ENCODE data around the gene MSANTD2. TPM values are rescaled to one million over a fixed set of nuclear protein-coding genes. Genes with fewer than 3 reads are reported as not detected.
"Not testable (repeated sequence)": the region's sequence is repeated elsewhere in the genome, so short reads cannot be mapped to it uniquely, and the experiment has no call there.

The MSANTD2 gene
- total RNA-seq, 1 donor from 2014 or later, result 21.0 TPM

GRCh38 chr11:124778281-124778680, 21.9 kb downstream of the MSANTD2 start:
- CTCF ChIA-PET, result interaction anchor here (0.7 to 1.3 kb wide), 3 partner anchors 15 to 20 kb away, joined by 3 to 4 read pairs (median 3); no protein-coding TSS in a partner anchor
- TF ChIP-seq, protein P1, sequence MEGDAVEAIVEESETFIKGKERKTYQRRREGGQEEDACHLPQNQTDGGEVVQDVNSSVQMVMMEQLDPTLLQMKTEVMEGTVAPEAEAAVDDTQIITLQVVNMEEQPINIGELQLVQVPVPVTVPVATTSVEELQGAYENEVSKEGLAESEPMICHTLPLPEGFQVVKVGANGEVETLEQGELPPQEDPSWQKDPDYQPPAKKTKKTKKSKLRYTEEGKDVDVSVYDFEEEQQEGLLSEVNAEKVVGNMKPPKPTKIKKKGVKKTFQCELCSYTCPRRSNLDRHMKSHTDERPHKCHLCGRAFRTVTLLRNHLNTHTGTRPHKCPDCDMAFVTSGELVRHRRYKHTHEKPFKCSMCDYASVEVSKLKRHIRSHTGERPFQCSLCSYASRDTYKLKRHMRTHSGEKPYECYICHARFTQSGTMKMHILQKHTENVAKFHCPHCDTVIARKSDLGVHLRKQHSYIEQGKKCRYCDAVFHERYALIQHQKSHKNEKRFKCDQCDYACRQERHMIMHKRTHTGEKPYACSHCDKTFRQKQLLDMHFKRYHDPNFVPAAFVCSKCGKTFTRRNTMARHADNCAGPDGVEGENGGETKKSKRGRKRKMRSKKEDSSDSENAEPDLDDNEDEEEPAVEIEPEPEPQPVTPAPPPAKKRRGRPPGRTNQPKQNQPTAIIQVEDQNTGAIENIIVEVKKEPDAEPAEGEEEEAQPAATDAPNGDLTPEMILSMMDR (IDR thresholded peaks at IDR 0.05), result no peak
- intact Hi-C loops (cut with micrococcal nuclease), result no loop called here
- Mint-ChIP-seq H3K4me3 (no peak overlapping the region), H3K27me3 (no peaks in the 10 kb centered on the region), H3K9me3 (no peaks in the 10 kb centered on the region), H3K27ac (no peak overlapping the region), H3K4me1 (peaks cover 14% of the 10 kb centered on the region), H3K36me3 (ENCODE audit: low read depth) (peaks cover 21% of the 10 kb centered on the region)
- POLR2A ChIA-PET, result no interaction called here
- ATAC-seq (ENCODE audit: low read depth), result no peak
- no peak for DNase-seq

GRCh38 chr11:124776865-124777645, 23.2 kb downstream of the MSANTD2 start:
- intact Hi-C loops (cut with micrococcal nuclease), result no loop called here
- POLR2A ChIA-PET, result no interaction called here

GRCh38 chr11:124770959-124771358, 29.2 kb downstream of the MSANTD2 start:
- peaks cover 55% of the 10 kb centered on the region for H3K36me3 Mint-ChIP-seq (ENCODE audit: low read depth)
- not testable (repeated sequence) for DNase-seq

More at GRCh38 chr11:124776865-124777645, 23.2 kb downstream of the MSANTD2 start:
- no peaks in the 10 kb centered on the region for H3K27me3 Mint-ChIP-seq
- no peak overlapping the region for H3K4me3 Mint-ChIP-seq
- H3K9me3 Mint-ChIP-seq, result no peaks in the 10 kb centered on the region
- DNase-seq (no peak), ATAC-seq (ENCODE audit: low read depth) (no peak)
- peaks cover 14% of the 10 kb centered on the region for H3K4me1 Mint-ChIP-seq
- H3K27ac Mint-ChIP-seq, result no peak overlapping the region
- peaks cover 28% of the 10 kb centered on the region for H3K36me3 Mint-ChIP-seq (ENCODE audit: low read depth)
- CTCF ChIA-PET, result no interaction called here
- TF ChIP-seq, protein P1 (IDR thresholded peaks at IDR 0.05), result no peak

DNA sequence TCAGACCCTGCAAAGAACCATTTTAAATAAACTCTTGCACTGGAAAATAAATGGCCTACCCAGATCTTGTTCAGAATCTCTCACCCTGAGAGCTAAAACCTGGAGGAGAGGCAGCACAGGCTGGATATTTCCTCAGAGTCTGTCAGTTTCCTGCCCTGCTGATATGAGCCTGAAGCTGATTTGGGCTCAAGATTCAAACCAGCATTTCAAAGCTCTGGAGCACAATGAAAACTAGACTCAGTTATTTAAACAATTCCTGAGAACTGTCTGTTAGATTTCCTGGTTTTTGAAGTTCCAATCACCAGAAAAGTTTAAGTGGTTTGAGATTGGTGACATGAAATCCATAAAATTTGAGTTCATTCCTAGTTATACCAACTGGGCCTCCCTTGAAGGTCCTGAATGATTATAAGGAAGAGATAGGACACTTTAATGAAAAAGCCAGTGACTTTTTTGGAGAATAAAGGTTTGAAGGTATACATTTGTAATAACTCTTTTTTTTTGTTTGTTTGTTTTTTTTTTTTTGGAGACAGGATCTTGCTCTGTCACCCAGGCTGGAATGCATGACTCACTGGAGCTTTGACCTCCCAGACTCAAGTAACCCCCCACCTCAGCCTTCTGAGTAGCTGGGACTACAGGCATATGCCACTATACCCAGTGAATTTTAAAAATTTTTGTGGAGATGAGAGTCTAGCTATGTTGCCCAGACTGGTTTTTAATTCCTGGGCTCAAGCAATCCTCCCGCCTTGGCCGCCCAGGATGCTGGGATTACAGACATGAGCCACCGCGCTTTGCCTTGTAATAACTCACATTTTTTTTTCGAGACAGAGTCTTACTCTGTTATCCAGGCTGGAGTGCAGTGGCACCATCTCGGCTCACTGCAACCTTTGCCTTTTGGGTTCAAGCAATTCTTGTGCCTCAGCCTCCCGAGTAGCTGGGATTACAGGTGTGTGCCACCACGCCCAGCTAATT, 30.1 kb downstream of the MSANTD2 start:
- DNase-seq (no peak), ATAC-seq (ENCODE audit: low read depth) (no peak)
- TF ChIP-seq, protein P1 (IDR thresholded peaks at IDR 0.05), result no peak
- Mint-ChIP-seq H3K27ac (no peak overlapping the region), H3K36me3 (ENCODE audit: low read depth) (peaks cover 56% of the 10 kb centered on the region), H3K4me1 (peaks cover under 1% of the 10 kb centered on the region), H3K27me3 (no peaks in the 10 kb centered on the region), H3K4me3 (no peak overlapping the region), H3K9me3 (no peaks in the 10 kb centered on the region)
- intact Hi-C loops (cut with micrococcal nuclease), result loop anchor here (2.0 to 10.0 kb wide), 2 partner anchors 19 to 695 kb away; no protein-coding TSS in a partner anchor
- CTCF ChIA-PET, result interaction anchor here (2.6 to 10.0 kb wide), 2 partner anchors 24 to 100 kb away, joined by 13 to 162 read pairs; no protein-coding TSS in a partner anchor
- POLR2A ChIA-PET, result interaction anchor here (1.1 kb wide), 1 partner anchor 96 kb away, joined by 4 read pairs; the partner anchor contains the start of gene SPA17

More at GRCh38 chr11:124770959-124771358, 29.2 kb downstream of the MSANTD2 start:
- ATAC-seq (ENCODE audit: low read depth); intact Hi-C loops (cut with micrococcal nuclease); H3K9me3 Mint-ChIP-seq; H3K27me3 Mint-ChIP-seq; H3K4me1 Mint-ChIP-seq; H3K4me3 Mint-ChIP-seq; H3K27ac Mint-ChIP-seq; POLR2A ChIA-PET: not testable (repeated sequence)
- CTCF ChIA-PET, result interaction anchor here (2.6 kb wide), 1 partner anchor 23 kb away, joined by 13 read pairs; no protein-coding TSS in a partner anchor

- H3K4me3 Mint-ChIP-seq, result no peak overlapping the region
- no peak overlapping the region for H3K27ac Mint-ChIP-seq
- no peaks in the 10 kb centered on the region for H3K9me3 Mint-ChIP-seq
- DNase-seq (no peak), ATAC-seq (ENCODE audit: low read depth) (no peak)
- peaks cover 55% of the 10 kb centered on the region for H3K36me3 Mint-ChIP-seq (ENCODE audit: low read depth)
- POLR2A ChIA-PET, result no interaction called here
- CTCF ChIA-PET, result interaction anchor here (2.6 to 10.0 kb wide), 2 partner anchors 25 to 99 kb away, joined by 13 to 162 read pairs; no protein-coding TSS in a partner anchor
- intact Hi-C loops (cut with micrococcal nuclease), result loop anchor here (2.0 to 10.0 kb wide), 2 partner anchors 20 to 694 kb away; no protein-coding TSS in a partner anchor
- H3K4me1 Mint-ChIP-seq, result peaks cover under 1% of the 10 kb centered on the region
- TF ChIP-seq, protein P1 (IDR thresholded peaks at IDR 0.05), result no peak
- no peaks in the 10 kb centered on the region for H3K27me3 Mint-ChIP-seq
Measured at GRCh38 chr11:124768914-124769313, 31.3 kb downstream of the MSANTD2 start.

All from activated B cell treated with CpG ODN at 0.5 μM for 24 hours (primary cell).